Fibroblast of lung (primary cell): Measurements from ENCODE around the gene PPFIA2. TPM values are rescaled to one million over a fixed set of nuclear protein-coding genes. Genes with fewer than 3 reads are reported as not detected.

Experiments
- DNase-seq, 2 donors: peaks; one replicate each; pipeline versions ENCODE4 v3.0.0 to v3.0.0-alpha.2; 2010; ENCODE audit warnings: low read depth in 2 of 2
- H2AFZ ChIP-seq: 2 replicates; pipeline ENCODE4 v1.5.1; 2012; ENCODE audit warnings: low read length, control low read depth, inconsistent platforms
- H3K27ac ChIP-seq: 2 replicates; pipeline ENCODE4 v1.5.1; 2011; ENCODE audit warnings: low read length, control low read depth; ENCODE audit not compliant: insufficient read depth
- H3K27me3 ChIP-seq: 2 replicates; pipeline ENCODE4 v1.5.1; 2011; ENCODE audit warnings: mild to moderate bottlenecking, low read length; ENCODE audit not compliant: control insufficient read depth, insufficient read depth
- H3K36me3 ChIP-seq: 2 replicates; pipeline ENCODE4 v1.5.1; 2011; ENCODE audit warnings: low read length; ENCODE audit not compliant: control insufficient read depth, insufficient read depth
- H3K4me1 ChIP-seq: 2 replicates; pipeline ENCODE4 v1.5.1; 2011; ENCODE audit warnings: low read length; ENCODE audit not compliant: control insufficient read depth, insufficient read depth; ENCODE audit errors: extremely low read depth
- H3K4me2 ChIP-seq: 2 replicates; pipeline ENCODE4 v1.5.1; 2011; ENCODE audit warnings: low read length, control low read depth; ENCODE audit not compliant: insufficient read depth; ENCODE audit errors: extremely low read depth
- H3K4me3 ChIP-seq, 4 experiments: fragments of 200-600 bp in 1 of 4; sonication (generic) in 1 of 4; replicated peaks in 1 of 4; 2 replicates each; pipeline ENCODE4 v1.5.1; 2011 to 2016; ENCODE audit warnings: low read length in 4 of 4, low read depth in 3 of 4, mild to moderate bottlenecking in 3 of 4, control low read depth in 2 of 4, inconsistent platforms in 1 of 4, mixed read lengths in 1 of 4; ENCODE audit not compliant: insufficient read depth in 1 of 4; ENCODE audit errors: control extremely low read depth in 1 of 4
- H3K79me2 ChIP-seq: 2 replicates; pipeline ENCODE4 v1.5.1; 2012; ENCODE audit warnings: mild to moderate bottlenecking, low read length, inconsistent platforms; ENCODE audit not compliant: control insufficient read depth, insufficient read depth
- H3K9ac ChIP-seq: 2 replicates; pipeline ENCODE4 v1.5.1; 2011; ENCODE audit warnings: mild to moderate bottlenecking, low read length, control low read depth; ENCODE audit not compliant: insufficient read depth
- H3K9me3 ChIP-seq: 2 replicates; pipeline ENCODE4 v1.5.1; 2012; ENCODE audit warnings: low read depth, low read length; ENCODE audit not compliant: control insufficient read depth, insufficient read depth
- H4K20me1 ChIP-seq: 2 replicates; pipeline ENCODE4 v1.5.1; 2011; ENCODE audit warnings: low read length; ENCODE audit not compliant: control insufficient read depth, insufficient read depth; ENCODE audit errors: extremely low read depth
- EZH2 ChIP-seq: IDR thresholded peaks from 2 replicates; pipeline ENCODE4 v1.5.1; 2012; ENCODE audit warnings: low read length, control low read depth, mild to moderate bottlenecking; ENCODE audit errors: missing control alignments
- polyA plus RNA-seq, 2 donors: library from polyadenylated mRNA; depleted of rRNA in 1 of 2; stranded (reverse) in 1 of 2; unstranded in 1 of 2; fragments of >200 nt; gene quantifications; 2 replicates each; pipeline ENCODE4 v1.2.1, GENCODE V29; 2011 to 2012; ENCODE audit warnings: missing spikeins in 1 of 2
- total RNA-seq: library from RNA; depleted of rRNA; stranded (reverse); fragments of >200 nt; gene quantifications from 2 replicates; pipeline ENCODE4 v1.2.1, GENCODE V29; 2014
- TF ChIP-seq, protein P1 (sequence below), 2 donors: IDR thresholded peaks in 1 of 2; conservative IDR thresholded peaks in 1 of 2; 1 replicate in 1 of 2; 2 replicates in 1 of 2; pipeline ENCODE4 v1.5.1; 2011 to 2012; ENCODE audit warnings: low read length in 2 of 2, control low read depth in 1 of 2, inconsistent platforms in 1 of 2, low read depth in 1 of 2, mild to moderate bottlenecking in 1 of 2

The PPFIA2 gene
- total and polyA plus RNA-seq, 2 donors (not counting 1 experiment from before 2014, with no cell fraction given), result 0.54 to 2.1 TPM

DNA sequence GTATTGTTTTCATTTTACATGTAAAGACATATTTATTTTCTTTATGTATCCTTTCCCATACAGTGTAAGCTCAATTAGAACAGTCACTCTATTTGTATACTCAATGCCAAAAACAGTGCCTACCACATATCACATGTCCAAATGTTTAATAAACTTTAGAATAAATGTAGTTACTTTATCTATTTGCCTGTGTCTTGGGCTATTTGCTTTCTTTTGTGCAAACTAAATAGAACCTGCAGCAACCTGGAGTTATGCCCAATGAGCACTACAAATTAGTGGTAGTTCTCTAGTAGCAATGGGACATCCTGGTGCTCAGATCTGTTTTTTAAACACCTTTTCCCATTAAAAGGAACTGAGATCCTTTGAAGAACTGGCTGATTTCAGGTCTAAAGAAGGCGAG, 186.7 kb downstream of the PPFIA2 start:
- no peaks in the 10 kb centered on the region for H3K4me1 ChIP-seq
- no peaks in the 10 kb centered on the region for H4K20me1 ChIP-seq
- no peak for TF ChIP-seq EZH2
- TF ChIP-seq, protein P1, sequence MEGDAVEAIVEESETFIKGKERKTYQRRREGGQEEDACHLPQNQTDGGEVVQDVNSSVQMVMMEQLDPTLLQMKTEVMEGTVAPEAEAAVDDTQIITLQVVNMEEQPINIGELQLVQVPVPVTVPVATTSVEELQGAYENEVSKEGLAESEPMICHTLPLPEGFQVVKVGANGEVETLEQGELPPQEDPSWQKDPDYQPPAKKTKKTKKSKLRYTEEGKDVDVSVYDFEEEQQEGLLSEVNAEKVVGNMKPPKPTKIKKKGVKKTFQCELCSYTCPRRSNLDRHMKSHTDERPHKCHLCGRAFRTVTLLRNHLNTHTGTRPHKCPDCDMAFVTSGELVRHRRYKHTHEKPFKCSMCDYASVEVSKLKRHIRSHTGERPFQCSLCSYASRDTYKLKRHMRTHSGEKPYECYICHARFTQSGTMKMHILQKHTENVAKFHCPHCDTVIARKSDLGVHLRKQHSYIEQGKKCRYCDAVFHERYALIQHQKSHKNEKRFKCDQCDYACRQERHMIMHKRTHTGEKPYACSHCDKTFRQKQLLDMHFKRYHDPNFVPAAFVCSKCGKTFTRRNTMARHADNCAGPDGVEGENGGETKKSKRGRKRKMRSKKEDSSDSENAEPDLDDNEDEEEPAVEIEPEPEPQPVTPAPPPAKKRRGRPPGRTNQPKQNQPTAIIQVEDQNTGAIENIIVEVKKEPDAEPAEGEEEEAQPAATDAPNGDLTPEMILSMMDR (conservative IDR thresholded peaks at IDR 0.05 in 1 of 2, IDR thresholded peaks at IDR 0.05 in 1 of 2; ENCODE audit: low read depth in 1 of 2, low read length in 2 of 2), result no peak
- DNase-seq, result no peak
- no peaks in the 10 kb centered on the region for H3K9me3 ChIP-seq
- no peak overlapping the region for H2AFZ ChIP-seq
- no peaks in the 10 kb centered on the region for H3K27me3 ChIP-seq
- H3K4me2 ChIP-seq, result no peak overlapping the region
- H3K4me3 ChIP-seq, result no peak overlapping the region
- no peaks in the 10 kb centered on the region for H3K36me3 ChIP-seq
- H3K79me2 ChIP-seq, result no peaks in the 10 kb centered on the region
- no peak overlapping the region for H3K27ac ChIP-seq
- H3K9ac ChIP-seq, result no peak overlapping the region

DNA sequence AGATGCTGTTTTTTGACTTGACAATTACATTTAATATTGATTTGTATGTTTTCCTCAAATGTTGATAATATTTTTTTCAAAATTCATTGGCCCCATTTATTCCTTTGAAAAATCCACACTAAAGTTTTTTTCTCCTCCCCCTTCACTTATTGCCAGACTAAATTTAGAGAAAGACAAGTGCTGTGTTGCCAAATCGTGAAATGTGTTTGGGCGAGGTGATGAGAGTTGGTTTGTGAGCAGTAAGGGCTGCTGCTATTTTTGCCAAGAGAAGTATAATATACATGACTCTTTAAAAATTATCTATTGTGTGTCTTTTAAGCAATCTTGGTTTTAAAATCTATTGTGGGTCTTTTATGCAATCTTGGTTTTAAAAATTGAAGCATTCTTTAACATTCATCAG, 188.9 kb downstream of the PPFIA2 start:
- DNase-seq, result no peak

DNA sequence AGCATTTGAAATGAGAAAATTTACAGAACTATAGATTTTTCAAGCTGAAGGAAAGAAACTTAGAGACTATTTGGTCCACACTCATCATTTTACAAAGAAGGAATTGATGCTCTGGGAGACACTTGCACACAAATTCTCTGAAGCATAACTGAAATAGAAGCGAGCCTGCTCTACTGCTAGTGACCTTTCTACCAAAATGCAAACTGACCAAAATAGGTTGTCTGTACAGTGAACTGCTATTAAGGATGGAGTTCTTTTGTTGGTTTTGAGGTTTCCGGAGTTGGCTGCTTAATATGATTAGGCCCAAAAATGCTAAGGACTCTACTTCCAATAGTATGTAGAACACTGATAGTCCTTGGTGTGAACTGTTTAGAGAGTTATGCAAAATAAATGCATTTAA, 194.9 kb downstream of the PPFIA2 start:
- Histone ChIP-seq H3K4me3 (no peak overlapping the region), H3K27me3 (no peaks in the 10 kb centered on the region), H3K9me3 (no peaks in the 10 kb centered on the region), H2AFZ (no peak overlapping the region), H3K79me2 (no peaks in the 10 kb centered on the region), H3K27ac (no peak overlapping the region), H3K4me1 (no peaks in the 10 kb centered on the region), H3K9ac (no peak overlapping the region), H3K4me2 (no peak overlapping the region), H3K36me3 (no peaks in the 10 kb centered on the region), H4K20me1 (no peaks in the 10 kb centered on the region)
- TF ChIP-seq EZH2, result no peak
- TF ChIP-seq, protein P1 (conservative IDR thresholded peaks at IDR 0.05 in 1 of 2, IDR thresholded peaks at IDR 0.05 in 1 of 2; ENCODE audit: low read depth in 1 of 2, low read length in 2 of 2), result no peak
- no peak for DNase-seq

More for the DNA sequence above, 188.9 kb downstream of the PPFIA2 start:
- Histone ChIP-seq H3K27ac (no peak overlapping the region), H3K9me3 (no peaks in the 10 kb centered on the region), H3K79me2 (no peaks in the 10 kb centered on the region), H3K36me3 (no peaks in the 10 kb centered on the region), H3K4me1 (no peaks in the 10 kb centered on the region), H3K27me3 (no peaks in the 10 kb centered on the region), H3K4me3 (no peak overlapping the region), H2AFZ (no peak overlapping the region), H3K4me2 (no peak overlapping the region), H4K20me1 (no peaks in the 10 kb centered on the region), H3K9ac (no peak overlapping the region)
- TF ChIP-seq, protein P1 (conservative IDR thresholded peaks at IDR 0.05 in 1 of 2, IDR thresholded peaks at IDR 0.05 in 1 of 2; ENCODE audit: low read depth in 1 of 2, low read length in 2 of 2), result no peak
- no peak for TF ChIP-seq EZH2
